ENCODE results near the gene ELOF1.

DNA sequence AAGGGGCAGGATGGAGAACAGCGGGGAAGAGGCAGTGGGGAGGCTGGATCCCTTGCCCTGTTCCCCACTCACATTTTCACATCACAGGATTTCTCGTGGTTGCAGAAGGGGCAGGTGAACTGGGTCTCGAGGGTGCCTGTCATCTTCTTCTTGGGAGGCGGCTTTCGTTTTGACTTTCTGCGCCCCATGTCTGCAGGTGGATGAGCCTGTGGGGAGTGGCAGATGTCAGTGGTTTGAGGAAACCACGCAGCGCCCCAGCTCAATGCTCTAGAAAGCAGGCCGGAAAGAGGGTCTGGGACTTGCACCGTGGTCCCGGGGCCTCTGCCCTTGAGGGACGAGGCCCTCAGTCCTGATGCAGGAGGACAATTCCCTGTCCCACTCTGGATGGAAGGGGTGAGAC, 4.9 kb downstream of the ELOF1 start:
- no peak for TF ChIP-seq POLR2A (IDR thresholded peaks at IDR 0.05)
- TF ChIP-seq, protein P1, sequence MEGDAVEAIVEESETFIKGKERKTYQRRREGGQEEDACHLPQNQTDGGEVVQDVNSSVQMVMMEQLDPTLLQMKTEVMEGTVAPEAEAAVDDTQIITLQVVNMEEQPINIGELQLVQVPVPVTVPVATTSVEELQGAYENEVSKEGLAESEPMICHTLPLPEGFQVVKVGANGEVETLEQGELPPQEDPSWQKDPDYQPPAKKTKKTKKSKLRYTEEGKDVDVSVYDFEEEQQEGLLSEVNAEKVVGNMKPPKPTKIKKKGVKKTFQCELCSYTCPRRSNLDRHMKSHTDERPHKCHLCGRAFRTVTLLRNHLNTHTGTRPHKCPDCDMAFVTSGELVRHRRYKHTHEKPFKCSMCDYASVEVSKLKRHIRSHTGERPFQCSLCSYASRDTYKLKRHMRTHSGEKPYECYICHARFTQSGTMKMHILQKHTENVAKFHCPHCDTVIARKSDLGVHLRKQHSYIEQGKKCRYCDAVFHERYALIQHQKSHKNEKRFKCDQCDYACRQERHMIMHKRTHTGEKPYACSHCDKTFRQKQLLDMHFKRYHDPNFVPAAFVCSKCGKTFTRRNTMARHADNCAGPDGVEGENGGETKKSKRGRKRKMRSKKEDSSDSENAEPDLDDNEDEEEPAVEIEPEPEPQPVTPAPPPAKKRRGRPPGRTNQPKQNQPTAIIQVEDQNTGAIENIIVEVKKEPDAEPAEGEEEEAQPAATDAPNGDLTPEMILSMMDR (IDR thresholded peaks at IDR 0.05) = no peak

All from Peyer's patch (tissue), 4 donors.